NCI-H1048 (cell line): Measurements from ENCODE around the gene OR8D4.
"Not testable (repeated sequence)": the region's sequence is repeated elsewhere in the genome, so short reads cannot be mapped to it uniquely, and the experiment has no call there.

Source experiments
- DNase-seq: peaks from one replicate; lab custom pipeline; 2025; lab: John Stamatoyannopoulos, UW

Gene OR8D4

DNA sequence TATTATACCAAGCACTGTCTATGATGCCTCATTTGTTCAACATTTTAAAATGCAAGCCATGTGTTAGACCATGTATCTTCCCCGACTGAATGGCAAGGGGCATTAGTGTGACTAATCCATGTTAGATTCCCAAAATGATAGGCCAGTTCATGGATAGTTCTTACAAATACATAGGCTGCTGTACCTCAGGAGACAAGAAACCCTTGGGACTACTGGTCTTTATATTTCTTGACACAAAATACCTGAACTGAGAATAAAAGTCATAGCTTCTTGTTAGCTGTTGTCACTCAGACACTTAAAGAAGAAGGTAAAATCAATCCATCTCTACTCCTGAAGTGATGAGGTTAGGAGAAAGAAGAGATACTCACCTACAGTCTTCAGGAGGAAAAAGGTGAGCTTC lies at the start of gene OR8D4:
Gene OR8D4 (plus strand): TSS at position 301 of the 400 bp plus-strand sequence. CDS start 4,265 bp downstream, outside the sequence.
- DNase-seq: no peak

DNA sequence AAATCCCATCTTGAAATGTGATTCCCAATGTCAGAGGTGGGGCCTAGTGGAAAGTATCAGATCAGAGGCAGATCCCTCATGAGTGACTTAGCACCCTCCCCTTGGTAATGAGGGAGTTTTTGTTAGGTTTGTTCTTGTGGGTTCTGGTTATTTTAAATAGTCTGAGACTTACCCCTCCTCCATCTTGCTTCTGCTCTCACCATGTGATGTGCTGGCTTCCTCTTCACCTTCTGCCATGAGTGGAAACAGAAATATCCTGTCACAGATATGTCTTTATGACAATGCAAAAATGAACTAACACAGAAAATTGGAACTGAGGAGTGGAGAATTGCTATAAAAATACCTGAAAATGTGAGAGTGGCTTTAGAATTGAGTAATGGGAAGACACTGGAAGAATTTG lies 49.6 kb upstream of the OR8D4 start:
- no peak for DNase-seq

DNA sequence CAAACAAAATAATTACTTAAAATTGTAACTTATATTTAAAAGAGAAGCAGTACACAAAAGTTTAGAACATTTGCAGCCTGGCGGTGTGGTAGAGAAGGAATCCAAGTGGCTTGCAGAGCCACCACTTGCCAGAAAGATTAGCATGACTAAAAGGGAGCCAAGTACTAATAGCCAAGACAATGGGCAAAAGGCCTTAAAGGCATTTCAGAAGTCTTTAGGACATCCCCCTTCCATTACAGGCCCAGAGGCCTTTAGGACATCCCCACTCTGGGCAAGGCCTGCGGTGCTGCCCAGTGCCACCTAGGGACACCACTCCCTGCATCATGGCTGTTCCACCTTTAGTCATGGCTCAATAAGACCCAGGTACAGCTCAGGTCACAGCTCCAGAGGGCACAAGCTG lies 48.9 kb upstream of the OR8D4 start:
- DNase-seq: no peak

DNA sequence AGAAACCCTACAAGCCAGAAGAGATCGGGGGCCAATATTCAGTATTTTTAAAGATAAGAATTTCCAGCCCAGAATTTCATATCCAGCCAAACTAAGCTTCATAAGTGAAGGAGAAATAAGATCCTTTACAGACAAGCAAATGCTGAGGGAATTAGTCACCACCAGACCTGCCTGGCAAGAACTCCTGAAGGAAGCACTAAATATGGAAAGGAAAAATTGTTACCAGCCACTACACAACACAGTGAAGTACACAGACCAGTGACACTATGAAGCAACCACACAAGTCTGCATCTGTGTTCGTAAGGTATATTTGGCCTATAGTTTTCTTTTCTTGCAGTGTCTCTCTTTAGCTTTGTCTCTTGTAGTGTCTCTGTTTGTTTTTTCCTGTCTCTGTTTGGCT lies 45.5 kb upstream of the OR8D4 start:
- DNase-seq: no peak

DNA sequence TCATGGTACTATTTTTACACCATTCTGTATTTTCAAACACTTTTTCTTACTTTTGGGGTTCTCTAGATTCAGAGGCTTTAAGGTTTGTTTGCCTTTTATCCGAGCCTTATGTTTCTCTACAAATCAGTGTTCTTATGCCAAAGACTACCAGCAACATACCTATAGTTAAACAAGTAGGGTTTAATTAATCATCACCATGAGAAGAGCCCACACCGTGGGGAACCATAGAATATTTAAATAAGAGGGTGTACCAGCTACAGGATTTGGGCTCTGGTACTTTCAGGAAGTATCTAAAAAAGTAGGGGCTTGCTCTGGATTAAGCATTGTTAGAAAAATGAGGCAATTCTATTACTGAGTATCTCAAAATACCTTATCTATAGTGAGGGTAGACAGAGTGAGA lies 42.2 kb upstream of the OR8D4 start:
- DNase-seq: no peak

DNA sequence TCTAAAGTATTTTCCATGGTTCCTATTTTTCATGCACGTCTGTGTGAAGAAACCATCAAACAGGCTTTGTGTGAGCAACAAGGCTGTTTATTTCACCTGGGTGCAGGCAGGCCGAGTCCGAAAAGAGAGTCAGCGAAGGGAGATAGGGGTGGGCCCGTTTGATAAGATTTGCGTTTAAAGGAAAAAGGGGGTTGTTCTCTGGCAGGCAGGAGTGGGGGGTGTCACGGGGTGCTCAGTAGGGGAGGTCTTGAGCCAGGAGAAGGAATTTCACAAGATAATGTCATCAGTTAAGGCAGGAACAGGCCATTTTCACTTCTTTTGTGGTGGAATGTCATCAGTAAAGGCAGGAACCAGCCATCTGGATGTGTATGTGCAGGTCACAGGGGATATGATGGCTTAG lies 36.7 kb upstream of the OR8D4 start:
- DNase-seq: not testable (repeated sequence)

DNA sequence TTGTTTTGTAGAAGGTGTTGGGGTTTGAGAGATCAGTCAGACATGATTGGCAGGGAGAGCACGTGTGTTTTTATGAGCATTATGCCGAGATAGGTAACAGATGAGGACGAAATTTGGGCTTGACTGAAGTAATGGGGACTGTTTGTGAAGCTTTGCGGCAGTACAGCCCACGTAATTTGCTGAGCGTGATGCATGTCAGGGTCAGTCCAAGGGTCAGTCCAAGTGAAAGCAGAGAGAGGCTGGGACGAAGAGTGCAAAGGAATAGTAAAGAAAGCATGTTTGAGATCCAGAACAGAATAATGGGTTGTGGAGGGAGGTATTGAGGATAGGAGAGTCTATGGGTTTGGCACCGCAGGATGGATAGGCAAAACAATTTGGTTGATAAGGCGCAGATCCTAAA lies 34.2 kb upstream of the OR8D4 start:
- DNase-seq: not testable (repeated sequence)

DNA sequence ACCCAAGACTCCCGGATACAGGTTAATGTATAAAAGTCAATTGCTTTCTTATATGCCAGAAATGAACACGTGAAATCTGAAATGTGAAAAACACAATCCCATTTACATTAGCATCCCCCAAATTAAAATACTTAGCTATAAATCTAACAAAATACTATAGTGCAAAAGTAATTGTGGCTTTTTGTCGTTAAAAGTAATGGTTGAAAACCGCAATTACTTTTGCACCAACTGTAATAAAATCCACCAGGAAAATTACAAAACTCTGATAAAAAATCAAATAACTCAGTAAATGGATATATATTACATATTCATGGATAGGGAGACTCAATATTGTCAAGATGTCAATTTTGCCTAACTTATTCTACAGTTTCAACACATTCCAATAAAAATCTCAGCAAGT lies 21.1 kb upstream of the OR8D4 start:
- no peak for DNase-seq

DNA sequence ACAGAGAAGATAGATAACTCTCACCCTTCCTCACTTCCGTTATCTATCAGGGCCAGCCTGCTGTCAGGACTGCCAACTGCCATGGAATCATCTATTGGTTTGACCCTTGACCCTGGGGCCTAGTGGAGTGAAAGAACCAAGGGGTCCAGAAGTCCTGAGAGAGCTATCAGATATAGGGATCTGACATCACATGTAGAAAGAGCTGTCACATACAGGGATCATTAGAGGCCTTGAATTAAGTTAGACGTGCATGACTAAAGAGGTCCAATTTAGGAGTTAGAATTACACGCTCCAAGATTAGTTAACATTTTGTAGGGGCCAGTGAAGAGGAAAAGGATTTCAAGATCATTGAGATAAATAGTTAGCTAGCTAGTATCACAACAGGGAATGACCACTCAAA lies 16.4 kb upstream of the OR8D4 start, which contains the start of gene TMEM225:
Gene TMEM225 (minus strand): TSS at position 101 of the 400 bp plus-strand sequence. CDS start 245 bp downstream, outside the sequence.
- DNase-seq: no peak

DNA sequence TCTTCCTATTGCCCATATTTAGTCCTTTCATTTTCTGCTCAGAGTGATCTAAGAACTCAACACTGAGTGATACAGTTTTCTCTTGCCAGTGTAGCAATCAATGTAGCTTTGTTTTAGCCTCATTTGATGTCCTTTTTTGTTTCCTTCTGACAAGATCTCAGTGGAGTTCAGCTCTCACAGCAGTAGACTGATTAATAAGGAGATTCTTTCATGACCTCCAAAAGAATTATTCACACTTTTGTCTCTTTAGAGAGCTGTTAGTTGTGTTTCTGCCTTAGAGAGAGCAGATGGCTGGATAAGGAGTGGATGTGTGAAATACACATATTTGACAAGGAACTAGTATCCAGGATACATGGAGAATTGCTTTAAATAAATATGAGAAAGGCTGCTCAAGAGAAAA lies 9.9 kb upstream of the OR8D4 start:
- no peak for DNase-seq

DNA sequence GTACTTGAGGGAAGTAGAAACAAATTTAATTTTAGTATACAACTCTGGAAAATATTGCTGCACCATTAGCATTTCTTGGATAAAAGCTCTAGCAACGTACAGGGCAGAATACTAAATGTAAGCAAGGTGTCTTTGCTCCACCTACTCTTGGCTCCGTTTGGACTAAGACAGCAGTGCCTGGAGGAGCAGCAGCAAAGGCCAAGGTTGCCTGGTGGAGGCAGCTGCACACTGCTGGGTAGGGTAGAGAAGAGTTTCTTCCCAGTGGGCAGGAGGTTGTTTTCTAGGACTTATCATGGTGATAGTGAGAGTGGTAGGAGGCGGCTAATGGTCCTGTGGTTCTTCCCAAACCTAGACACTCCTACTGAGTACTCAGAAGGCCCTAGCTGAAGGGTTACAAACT lies 2.2 kb upstream of the OR8D4 start:
- DNase-seq: no peak

DNA sequence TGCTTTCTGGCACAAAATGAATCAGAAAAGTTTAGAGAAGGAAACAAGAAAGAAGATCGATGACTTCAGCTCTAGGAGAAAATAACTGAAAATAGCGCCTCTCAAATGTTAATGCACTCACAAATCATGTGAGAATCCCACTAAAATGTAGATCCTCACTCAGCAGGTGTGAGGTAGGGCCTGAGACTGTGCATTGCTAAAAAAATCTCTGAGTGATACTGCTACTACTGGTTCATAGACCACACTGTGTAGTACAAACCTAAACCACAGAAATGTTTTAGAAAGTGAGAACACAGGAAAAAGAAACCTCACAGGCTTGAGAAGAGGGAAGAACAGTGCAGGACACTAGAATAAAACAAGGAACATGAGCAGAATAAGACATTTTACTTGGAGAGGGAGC lies 2.0 kb downstream of the OR8D4 start:
- no peak for DNase-seq

DNA sequence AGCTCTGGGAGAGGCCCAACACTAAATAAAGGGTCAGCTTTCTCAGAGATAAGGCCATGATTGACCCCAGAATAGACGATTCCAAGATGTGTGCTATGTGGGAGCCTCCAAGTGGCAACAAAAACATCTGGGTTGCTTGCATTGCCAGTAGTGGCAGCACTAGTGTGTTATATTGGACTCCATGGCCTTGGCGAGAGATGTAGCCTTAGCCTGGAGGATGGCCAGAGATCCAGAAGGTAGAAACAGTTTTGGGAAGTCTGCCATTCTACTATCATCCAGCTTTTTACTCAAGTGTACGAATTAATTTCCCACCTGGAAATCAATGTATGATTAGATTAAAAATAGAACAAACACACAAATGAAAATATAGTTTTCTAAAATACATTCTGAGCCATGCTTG lies 3.0 kb downstream of the OR8D4 start:
- DNase-seq: no peak

DNA sequence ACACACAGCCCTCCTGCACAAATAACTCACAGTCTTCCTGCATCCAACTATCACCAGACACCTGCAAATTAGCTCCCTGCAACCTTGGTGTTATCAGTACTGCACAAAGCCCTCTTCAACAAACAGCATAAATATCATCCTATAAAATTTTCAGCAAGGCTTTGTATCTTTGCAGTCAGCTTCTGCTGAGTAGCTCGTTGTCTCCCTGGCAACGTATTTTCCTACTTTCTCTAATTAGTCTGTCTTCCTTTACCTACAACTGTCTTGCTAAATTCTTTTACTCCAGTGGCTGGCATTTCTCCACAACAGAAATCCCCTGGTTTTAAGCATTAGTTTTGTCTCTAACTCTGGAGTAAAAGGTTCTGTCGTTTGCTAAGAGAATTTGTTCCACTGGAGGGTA lies 3.9 kb downstream of the OR8D4 start:
- DNase-seq: no peak

DNA sequence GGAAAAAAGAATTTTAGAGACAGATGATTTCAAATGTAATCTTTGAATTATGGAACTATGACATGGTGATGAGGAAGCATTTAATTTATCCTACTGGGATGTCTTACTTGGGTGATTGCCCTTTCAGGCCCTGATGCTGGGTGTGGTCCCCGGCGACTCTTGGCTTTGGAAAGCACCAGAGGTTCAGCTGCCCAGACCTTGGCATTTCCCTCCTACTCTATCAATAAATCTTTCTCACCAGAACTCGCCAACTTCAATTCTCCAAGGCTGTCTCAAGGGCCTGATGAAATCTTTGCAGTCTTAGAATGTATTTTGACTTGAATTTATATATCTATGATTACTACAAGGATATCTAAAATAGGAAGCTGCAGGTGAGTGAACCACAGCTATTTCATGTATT lies 19.0 kb downstream of the OR8D4 start:
- no peak for DNase-seq

DNA sequence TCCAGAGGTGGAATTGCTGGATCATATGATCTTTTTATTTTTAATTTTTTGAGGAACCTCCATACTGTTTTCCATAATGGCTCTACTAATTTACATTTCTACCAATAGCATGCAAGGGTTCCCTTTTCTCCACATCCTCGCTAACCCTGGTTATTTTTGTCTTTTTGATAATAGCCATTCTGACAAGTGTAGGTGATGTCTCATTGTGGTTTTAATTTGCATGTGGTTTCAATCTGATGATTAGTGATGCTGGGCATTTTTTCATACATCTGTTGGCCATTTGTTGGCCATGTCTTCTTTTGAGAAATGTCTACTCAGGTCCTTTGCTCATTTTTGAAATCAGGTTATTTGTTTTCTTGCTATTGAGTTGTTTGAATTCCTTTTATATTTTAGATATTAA lies 22.1 kb downstream of the OR8D4 start:
- DNase-seq: no peak

DNA sequence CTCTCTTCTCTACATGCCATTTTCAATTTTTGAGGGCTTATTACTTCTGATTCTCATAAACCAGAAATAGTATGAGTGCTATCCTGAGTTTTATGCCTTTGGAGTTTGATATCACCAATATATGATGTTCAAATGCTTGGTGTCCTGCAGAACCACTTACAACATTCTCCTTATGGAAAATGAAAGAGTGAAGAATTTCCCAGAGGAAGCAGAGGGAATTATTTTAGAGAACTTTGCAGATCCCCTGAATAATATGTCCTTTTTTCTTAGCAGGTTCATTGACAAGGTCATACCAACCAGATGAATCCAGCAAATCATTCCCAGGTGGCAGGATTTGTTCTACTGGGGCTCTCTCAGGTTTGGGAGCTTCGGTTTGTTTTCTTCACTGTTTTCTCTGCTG lies 37.4 kb downstream of the OR8D4 start, which contains the start of gene OR4D5:
Gene OR4D5 (plus strand): TSS at position 301 of the 400 bp plus-strand sequence. CDS start 0 bp downstream, at position 301.
- no peak for DNase-seq

DNA sequence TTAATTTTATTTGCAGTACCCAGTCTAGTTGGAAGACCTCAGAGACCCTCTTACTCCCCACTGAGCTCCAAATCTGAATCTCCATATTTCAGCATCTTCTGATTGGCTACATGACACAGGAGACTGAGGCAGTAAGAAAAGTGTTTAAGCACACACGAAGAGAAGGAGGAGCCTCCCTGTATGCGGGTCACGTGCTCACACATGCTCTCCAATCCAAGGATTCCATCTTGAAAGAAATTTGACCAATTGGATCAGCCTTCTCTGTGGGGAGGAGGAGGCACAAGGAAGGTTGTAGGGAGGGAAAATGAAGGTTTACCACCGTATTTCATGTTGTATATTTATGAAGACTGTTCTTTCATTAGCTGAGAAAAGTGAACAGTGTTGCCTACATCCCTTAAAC lies 40.4 kb downstream of the OR8D4 start:
- DNase-seq: no peak

DNA sequence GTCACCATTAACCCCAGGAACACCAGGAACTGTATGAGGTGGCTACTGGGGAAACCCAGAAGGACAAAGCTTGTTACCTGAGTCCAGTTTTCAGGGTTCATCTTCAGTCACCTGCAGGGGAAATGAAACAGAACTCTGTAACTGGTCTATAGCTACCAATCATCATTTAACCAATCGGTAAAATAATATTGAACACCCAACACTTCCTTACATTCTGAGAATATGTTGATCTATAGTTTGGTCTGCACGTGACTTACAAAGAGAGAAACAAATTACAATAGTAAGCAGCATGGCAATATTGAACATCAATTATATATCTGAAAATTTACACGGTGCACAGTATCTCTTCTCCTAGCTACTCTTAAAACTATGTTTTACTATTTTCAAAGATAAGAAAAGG lies 41.8 kb downstream of the OR8D4 start, which contains the start of gene OR6T1:
Gene OR6T1 (minus strand): TSS at position 101 of the 400 bp plus-strand sequence. CDS start 0 bp downstream, at position 101.
- DNase-seq: no peak

DNA sequence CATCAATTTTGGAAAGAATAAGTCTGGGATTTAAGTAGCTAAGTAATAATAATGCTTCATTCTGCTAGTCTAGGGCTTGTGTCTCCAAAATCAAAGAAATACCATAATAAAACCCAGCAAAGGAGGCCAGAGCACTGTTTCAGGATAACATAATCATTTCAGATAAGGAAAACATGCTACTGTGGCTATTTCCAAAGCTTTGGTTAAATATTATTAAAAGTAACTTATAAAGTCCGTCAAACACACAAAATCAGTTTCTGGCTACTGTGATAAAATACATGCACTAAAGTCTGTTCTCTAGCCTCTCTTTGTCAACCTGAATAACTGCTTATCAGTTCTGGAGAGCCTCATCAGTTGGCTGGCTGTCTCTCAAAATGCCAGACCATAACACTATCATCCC lies 43.2 kb downstream of the OR8D4 start:
- no peak for DNase-seq

DNA sequence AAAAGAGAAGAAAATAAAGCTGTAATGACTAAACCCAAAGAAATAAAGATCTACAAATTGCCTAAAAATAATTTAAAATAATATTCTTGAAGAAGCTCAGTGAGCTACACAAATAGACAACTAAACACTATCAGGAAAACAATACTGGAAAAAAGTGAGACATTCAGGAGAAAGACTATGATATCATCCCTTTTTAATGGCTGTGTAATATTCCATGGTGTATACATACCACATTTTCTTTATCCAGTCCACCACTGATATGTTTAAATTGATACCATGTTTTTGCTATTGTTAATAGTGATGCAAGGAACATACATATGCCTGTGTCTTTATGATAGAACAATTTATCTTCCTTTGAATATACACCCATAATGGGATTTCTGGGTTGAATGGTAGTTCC lies 54.8 kb downstream of the OR8D4 start:
- DNase-seq: no peak
